ENCODE data around the gene RHEB.

RHEB gene

GRCh38 chr7:151552352-151553028 lies 32.8 kb upstream of the RHEB start:
- no peaks in the 10 kb centered on the region for H3K4me1 ChIP-seq (ENCODE audit: low read length)
- peaks cover 14% of the 10 kb centered on the region for H3K27me3 ChIP-seq (ENCODE audit: low read depth, low read length)
- TF ChIP-seq CTCF (IDR thresholded peaks at IDR 0.05; ENCODE audit: low read depth, low read length) = no peak
- TF ChIP-seq EZH2phosphoT487 (IDR thresholded peaks at IDR 0.05; ENCODE audit: low read depth) = no peak
- H2AFZ ChIP-seq (ENCODE audit: low read depth, low read length) = no peak overlapping the region
- H3K9me3 ChIP-seq (ENCODE audit: insufficient read depth, low read length) = no peaks in the 10 kb centered on the region
- H4K20me1 ChIP-seq (ENCODE audit: insufficient read depth, low read length) = no peaks in the 10 kb centered on the region
- no peak overlapping the region for H3K4me2 ChIP-seq (ENCODE audit: low read length)
- no peak overlapping the region for H3K4me3 ChIP-seq (ENCODE audit: low read length)
- no peak overlapping the region for H3K9ac ChIP-seq (ENCODE audit: low read length)
- no peak overlapping the region for H3K27ac ChIP-seq (ENCODE audit: low read length)
- no peaks in the 10 kb centered on the region for H3K79me2 ChIP-seq (ENCODE audit: low read length)
- H3K36me3 ChIP-seq (replicated peaks; ENCODE audit: low read depth, low read length) = no peaks in the 10 kb centered on the region

GRCh38 chr7:151551820-151552219 lies 32.1 kb upstream of the RHEB start:
- Histone ChIP-seq H3K27ac (ENCODE audit: low read length) (no peak overlapping the region), H3K4me3 (ENCODE audit: low read length) (no peak overlapping the region), H3K4me2 (ENCODE audit: low read length) (no peak overlapping the region), H3K9ac (ENCODE audit: low read length) (no peak overlapping the region), H3K9me3 (ENCODE audit: insufficient read depth, low read length) (no peaks in the 10 kb centered on the region), H3K4me1 (ENCODE audit: low read length) (no peaks in the 10 kb centered on the region), H2AFZ (ENCODE audit: low read depth, low read length) (no peak overlapping the region), H3K27me3 (ENCODE audit: low read depth, low read length) (peaks cover 20% of the 10 kb centered on the region), H3K79me2 (ENCODE audit: low read length) (no peaks in the 10 kb centered on the region), H4K20me1 (ENCODE audit: insufficient read depth, low read length) (no peaks in the 10 kb centered on the region), H3K36me3 (replicated peaks; ENCODE audit: low read depth, low read length) (no peaks in the 10 kb centered on the region)
- TF ChIP-seq CTCF (IDR thresholded peaks at IDR 0.05; ENCODE audit: low read depth, low read length) (no peak), EZH2phosphoT487 (IDR thresholded peaks at IDR 0.05; ENCODE audit: low read depth) (no peak)

GRCh38 chr7:151550656-151551286 lies 31.1 kb upstream of the RHEB start:
- TF ChIP-seq EZH2phosphoT487 (IDR thresholded peaks at IDR 0.05; ENCODE audit: low read depth) = no peak
- Histone ChIP-seq H3K4me3 (ENCODE audit: low read length) (no peak overlapping the region), H3K4me2 (ENCODE audit: low read length) (no peak overlapping the region), H3K9ac (ENCODE audit: low read length) (no peak overlapping the region), H3K27ac (ENCODE audit: low read length) (no peak overlapping the region), H2AFZ (ENCODE audit: low read depth, low read length) (no peak overlapping the region), H3K27me3 (ENCODE audit: low read depth, low read length) (peaks cover 30% of the 10 kb centered on the region), H4K20me1 (ENCODE audit: insufficient read depth, low read length) (no peaks in the 10 kb centered on the region), H3K36me3 (replicated peaks; ENCODE audit: low read depth, low read length) (no peaks in the 10 kb centered on the region), H3K9me3 (ENCODE audit: insufficient read depth, low read length) (no peaks in the 10 kb centered on the region), H3K79me2 (ENCODE audit: low read length) (no peaks in the 10 kb centered on the region), H3K4me1 (ENCODE audit: low read length) (no peaks in the 10 kb centered on the region)

- peaks cover 32% of the 10 kb centered on the region for H3K27me3 ChIP-seq (ENCODE audit: low read depth, low read length)
- TF ChIP-seq CTCF (IDR thresholded peaks at IDR 0.05; ENCODE audit: low read depth, low read length) = no peak
- TF ChIP-seq EZH2phosphoT487 (IDR thresholded peaks at IDR 0.05; ENCODE audit: low read depth) = no peak
- no peak overlapping the region for H2AFZ ChIP-seq (ENCODE audit: low read depth, low read length)
- H4K20me1 ChIP-seq (ENCODE audit: insufficient read depth, low read length) = no peaks in the 10 kb centered on the region
- no peaks in the 10 kb centered on the region for H3K79me2 ChIP-seq (ENCODE audit: low read length)
- H3K9me3 ChIP-seq (ENCODE audit: insufficient read depth, low read length) = no peaks in the 10 kb centered on the region
- no peaks in the 10 kb centered on the region for H3K36me3 ChIP-seq (replicated peaks; ENCODE audit: low read depth, low read length)
- H3K27ac ChIP-seq (ENCODE audit: low read length) = no peak overlapping the region
- H3K4me3 ChIP-seq (ENCODE audit: low read length) = no peak overlapping the region
- H3K9ac ChIP-seq (ENCODE audit: low read length) = no peak overlapping the region
- H3K4me2 ChIP-seq (ENCODE audit: low read length) = no peak overlapping the region
- no peaks in the 10 kb centered on the region for H3K4me1 ChIP-seq (ENCODE audit: low read length)
These were observed 29.9 kb upstream of the RHEB start for GRCh38 chr7:151549644-151550043.
